Coronary artery (tissue), 2 donors: ENCODE results near the gene AMDHD2.

Experiments used
- DNase-seq: peaks from one replicate; pipeline ENCODE4 v3.0.0-alpha.2; 2017; ENCODE audit warnings: low spot score
- H3K27ac ChIP-seq, 2 donors: fragments of 200-600 bp; sonication (generic); one replicate each; pipeline ENCODE4 v1.5.1; 2016 to 2019
- H3K4me3 ChIP-seq: fragments of 200-600 bp; sonication (generic); 2 replicates; pipeline ENCODE4 v1.5.1; 2016; ENCODE audit warnings: mild to moderate bottlenecking, moderate library complexity
- TF ChIP-seq, protein P1 (sequence below): fragments of 200-600 bp; sonication (generic); IDR thresholded peaks from one replicate; pipeline ENCODE4 v1.5.1; 2019; ENCODE audit warnings: antibody characterized with exemption

AMDHD2 gene

GRCh38 chr16:2496223-2497115 lies 23.7 kb upstream of the AMDHD2 start:
- DNase-seq = no peak
- peak overlapping the region in 1 of 2 donors; percentile 13 for H3K27ac ChIP-seq
- TF ChIP-seq, protein P1, sequence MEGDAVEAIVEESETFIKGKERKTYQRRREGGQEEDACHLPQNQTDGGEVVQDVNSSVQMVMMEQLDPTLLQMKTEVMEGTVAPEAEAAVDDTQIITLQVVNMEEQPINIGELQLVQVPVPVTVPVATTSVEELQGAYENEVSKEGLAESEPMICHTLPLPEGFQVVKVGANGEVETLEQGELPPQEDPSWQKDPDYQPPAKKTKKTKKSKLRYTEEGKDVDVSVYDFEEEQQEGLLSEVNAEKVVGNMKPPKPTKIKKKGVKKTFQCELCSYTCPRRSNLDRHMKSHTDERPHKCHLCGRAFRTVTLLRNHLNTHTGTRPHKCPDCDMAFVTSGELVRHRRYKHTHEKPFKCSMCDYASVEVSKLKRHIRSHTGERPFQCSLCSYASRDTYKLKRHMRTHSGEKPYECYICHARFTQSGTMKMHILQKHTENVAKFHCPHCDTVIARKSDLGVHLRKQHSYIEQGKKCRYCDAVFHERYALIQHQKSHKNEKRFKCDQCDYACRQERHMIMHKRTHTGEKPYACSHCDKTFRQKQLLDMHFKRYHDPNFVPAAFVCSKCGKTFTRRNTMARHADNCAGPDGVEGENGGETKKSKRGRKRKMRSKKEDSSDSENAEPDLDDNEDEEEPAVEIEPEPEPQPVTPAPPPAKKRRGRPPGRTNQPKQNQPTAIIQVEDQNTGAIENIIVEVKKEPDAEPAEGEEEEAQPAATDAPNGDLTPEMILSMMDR = no peak
- no peak overlapping the region for H3K4me3 ChIP-seq

DNA sequence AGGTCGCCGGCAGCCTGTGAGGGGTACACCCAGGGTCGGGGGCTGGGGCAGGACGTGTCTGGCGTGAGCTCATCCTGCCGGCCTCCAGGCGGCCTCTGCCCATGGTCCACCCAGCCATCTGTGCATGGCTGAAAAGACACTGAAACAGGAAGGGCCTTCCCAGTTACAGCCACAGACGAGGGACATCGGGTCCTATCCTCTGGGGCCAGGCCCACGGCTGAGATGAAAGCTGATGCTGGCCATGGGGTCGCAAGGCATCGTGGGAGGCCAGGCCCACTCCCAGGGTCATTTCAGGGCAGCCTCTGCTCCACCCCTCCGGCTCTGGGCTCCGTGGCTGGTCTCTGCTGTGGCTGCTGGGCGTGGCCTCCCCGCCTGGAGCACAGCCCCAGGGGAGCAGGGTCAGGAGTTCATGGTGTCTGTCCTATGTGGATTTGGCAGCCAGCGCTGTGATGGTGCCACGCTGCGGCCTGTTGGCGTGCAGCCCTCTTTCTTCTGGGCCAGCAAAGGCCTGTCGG lies 23.0 kb upstream of the AMDHD2 start:
- H3K27ac ChIP-seq = peak overlapping the region in 1 of 2 donors; percentile 13
- TF ChIP-seq, protein P1 = no peak
- H3K4me3 ChIP-seq = no peak overlapping the region
- no peak for DNase-seq

- TF ChIP-seq, protein P1 = no peak
- Histone ChIP-seq H3K27ac (no peak overlapping the region), H3K4me3 (no peak overlapping the region)
- no peak for DNase-seq
These were observed 22.3 kb upstream of the AMDHD2 start for GRCh38 chr16:2497695-2498484.

GRCh38 chr16:2498531-2499253 lies 21.5 kb upstream of the AMDHD2 start:
- no peak overlapping the region for H3K27ac ChIP-seq
- DNase-seq = no peak
- H3K4me3 ChIP-seq = no peak overlapping the region
- TF ChIP-seq, protein P1 = no peak

DNA sequence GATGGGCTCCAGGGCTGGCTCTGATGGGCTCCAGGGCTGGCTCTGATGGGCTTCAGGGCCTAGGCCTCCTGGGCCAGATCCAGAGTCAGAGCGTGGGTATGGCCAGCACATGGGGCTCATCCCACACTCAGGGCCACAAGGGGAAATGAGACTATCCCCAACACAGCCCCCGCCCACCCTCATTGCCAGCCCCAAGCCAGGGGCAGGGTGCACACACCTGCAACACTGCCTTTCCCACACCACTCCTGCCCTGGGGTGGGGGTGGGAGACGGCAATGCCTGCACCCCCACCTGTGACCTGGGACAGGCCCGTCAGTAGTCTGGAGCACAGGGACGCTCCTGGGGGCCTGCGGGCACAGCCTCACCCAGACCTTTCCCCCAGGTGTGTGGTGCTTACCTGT lies 20.7 kb upstream of the AMDHD2 start:
- DNase-seq = no peak
- H3K27ac ChIP-seq = no peak overlapping the region
- no peak overlapping the region for H3K4me3 ChIP-seq
- TF ChIP-seq, protein P1 = no peak

- no peak overlapping the region for H3K4me3 ChIP-seq
- H3K27ac ChIP-seq = no peak overlapping the region
- TF ChIP-seq, protein P1 = no peak
- no peak for DNase-seq
These were observed 20.2 kb upstream of the AMDHD2 start for GRCh38 chr16:2499890-2500429.
